ENCODE measurements around the gene ZNF766. TPM values are rescaled to one million over a fixed set of nuclear protein-coding genes. Genes with fewer than 3 reads are reported as not detected.
A peak's percentile ranks its signal among the peaks of the same experiment; 100 is the strongest.

ZNF766 gene
- polyA plus RNA-seq, 2 of the 4 experiments (the other 2 are of a cell fraction), result 11.9 to 21.9 TPM

DNA sequence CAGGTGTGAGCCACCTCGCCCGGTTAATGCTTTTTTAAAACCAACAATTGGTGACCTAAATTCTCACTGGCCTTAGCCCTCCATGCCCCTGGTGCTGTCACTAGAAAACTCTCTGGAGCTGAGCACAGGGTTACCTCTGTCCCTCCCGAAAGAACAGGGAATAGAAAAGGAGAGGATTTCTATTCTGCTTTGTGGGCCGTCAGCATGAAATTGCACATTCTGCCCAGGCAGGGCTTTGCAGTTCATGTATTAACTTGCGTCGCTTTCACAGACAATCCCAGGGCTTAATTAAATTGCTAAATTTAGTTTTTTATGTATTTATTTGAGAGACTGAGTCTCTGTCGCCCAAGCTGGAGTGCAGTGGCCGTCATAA lies 27.0 kb downstream of the ZNF766 start:
- ChIA-PET POLR2A (interaction anchor here (0.7 kb wide), 1 partner anchor 237 kb away, joined by 4 read pairs; no protein-coding TSS in a partner anchor), CTCF (interaction anchor here (0.9 kb wide), 1 partner anchor 9 kb away, joined by 3 read pairs; no protein-coding TSS in a partner anchor)
- peak overlapping the region; percentile 56 to 70; a peak in 4 of 6 replicates for H3K27ac ChIP-seq
- peak overlapping the region; percentile 71 for H3K4me3 ChIP-seq
- H3K4me2 ChIP-seq, result peak overlapping the region; percentile 97
- 37% methylated on average over 8 of the region's 8 CpGs for WGBS (ENCODE audit: missing lambda C conversion rate)
- H3K4me1 ChIP-seq, result no peaks in the 10 kb centered on the region
- FAIRE-seq, result no peak
- peak; percentile 49 for ATAC-seq
- DNase-seq (ENCODE audit: low read depth in 1 of 2, low spot score in 1 of 2), result peak in 1 of 2 experiments; percentile 29
- TF ChIP-seq, protein P1, sequence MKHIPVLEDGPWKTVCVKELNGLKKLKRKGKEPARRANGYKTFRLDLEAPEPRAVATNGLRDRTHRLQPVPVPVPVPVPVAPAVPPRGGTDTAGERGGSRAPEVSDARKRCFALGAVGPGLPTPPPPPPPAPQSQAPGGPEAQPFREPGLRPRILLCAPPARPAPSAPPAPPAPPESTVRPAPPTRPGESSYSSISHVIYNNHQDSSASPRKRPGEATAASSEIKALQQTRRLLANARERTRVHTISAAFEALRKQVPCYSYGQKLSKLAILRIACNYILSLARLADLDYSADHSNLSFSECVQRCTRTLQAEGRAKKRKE (CRISPR knock-in tag; IDR thresholded peaks at IDR 0.05; ENCODE audit: low read depth), result no peak
- TF ChIP-seq, protein P2, sequence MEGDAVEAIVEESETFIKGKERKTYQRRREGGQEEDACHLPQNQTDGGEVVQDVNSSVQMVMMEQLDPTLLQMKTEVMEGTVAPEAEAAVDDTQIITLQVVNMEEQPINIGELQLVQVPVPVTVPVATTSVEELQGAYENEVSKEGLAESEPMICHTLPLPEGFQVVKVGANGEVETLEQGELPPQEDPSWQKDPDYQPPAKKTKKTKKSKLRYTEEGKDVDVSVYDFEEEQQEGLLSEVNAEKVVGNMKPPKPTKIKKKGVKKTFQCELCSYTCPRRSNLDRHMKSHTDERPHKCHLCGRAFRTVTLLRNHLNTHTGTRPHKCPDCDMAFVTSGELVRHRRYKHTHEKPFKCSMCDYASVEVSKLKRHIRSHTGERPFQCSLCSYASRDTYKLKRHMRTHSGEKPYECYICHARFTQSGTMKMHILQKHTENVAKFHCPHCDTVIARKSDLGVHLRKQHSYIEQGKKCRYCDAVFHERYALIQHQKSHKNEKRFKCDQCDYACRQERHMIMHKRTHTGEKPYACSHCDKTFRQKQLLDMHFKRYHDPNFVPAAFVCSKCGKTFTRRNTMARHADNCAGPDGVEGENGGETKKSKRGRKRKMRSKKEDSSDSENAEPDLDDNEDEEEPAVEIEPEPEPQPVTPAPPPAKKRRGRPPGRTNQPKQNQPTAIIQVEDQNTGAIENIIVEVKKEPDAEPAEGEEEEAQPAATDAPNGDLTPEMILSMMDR (IDR thresholded peaks at IDR 0.05), result no peak
- no peak for TF ChIP-seq RCOR1 (IDR thresholded peaks at IDR 0.05; ENCODE audit: low read depth, low read length)
- no peak for TF ChIP-seq KDM5A (IDR thresholded peaks at IDR 0.05)
- no peak for TF ChIP-seq TFCP2L1 (CRISPR knock-in tag; IDR thresholded peaks at IDR 0.05)
- TF ChIP-seq ELK1 (IDR thresholded peaks at IDR 0.05; ENCODE audit: low read depth, low read length), result no peak
- no peak for TF ChIP-seq PBX3 (IDR thresholded peaks at IDR 0.05)
- no peak for TF ChIP-seq ZC3H11A (IDR thresholded peaks at IDR 0.05)
- TF ChIP-seq NR3C1 (IDR thresholded peaks at IDR 0.05), result no peak
- no peak for TF ChIP-seq E2F6 (IDR thresholded peaks at IDR 0.05; ENCODE audit: borderline replicate concordance, low read depth)
- TF ChIP-seq NPAS2 (CRISPR knock-in tag; IDR thresholded peaks at IDR 0.05; ENCODE audit: borderline replicate concordance), result no peak
- TF ChIP-seq RNF2 (IDR thresholded peaks at IDR 0.05; ENCODE audit: borderline replicate concordance, low read depth), result no peak
- no peak for TF ChIP-seq KDM1A (IDR thresholded peaks at IDR 0.05; ENCODE audit: low read depth)
- TF ChIP-seq GATA3 (IDR thresholded peaks at IDR 0.05; ENCODE audit: borderline replicate concordance), result no peak
- no peak for TF ChIP-seq MAZ (IDR thresholded peaks at IDR 0.05; ENCODE audit: borderline replicate concordance, low read depth, low read length)
- TF ChIP-seq MAFK (IDR thresholded peaks at IDR 0.05; ENCODE audit: partially characterized antibody), result no peak
- TF ChIP-seq ZFP36 (IDR thresholded peaks at IDR 0.05; ENCODE audit: borderline replicate concordance, partially characterized antibody), result no peak
- TF ChIP-seq, protein P3, sequence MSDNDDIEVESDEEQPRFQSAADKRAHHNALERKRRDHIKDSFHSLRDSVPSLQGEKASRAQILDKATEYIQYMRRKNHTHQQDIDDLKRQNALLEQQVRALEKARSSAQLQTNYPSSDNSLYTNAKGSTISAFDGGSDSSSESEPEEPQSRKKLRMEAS (IDR thresholded peaks at IDR 0.05), result no peak
- H3K9me3 ChIP-seq, result peaks cover 82% of the 10 kb centered on the region

GRCh38 chr19:52296773-52297600 lies 27.6 kb downstream of the ZNF766 start, which contains the start of gene ZNF480:
Gene ZNF480 (plus strand): TSS chr19:52297169. CDS start chr19:52300413, 3,244 bp downstream.
- H3K4me3 ChIP-seq, result peak within 1 kb of the TSS; percentile 71
- ChIA-PET CTCF (no interaction called here), POLR2A (no interaction called here)
- FAIRE-seq, result no peak
- DNase-seq (ENCODE audit: low read depth in 1 of 2, low spot score in 1 of 2), result peak; percentile 63 to 82
- 2% methylated on average over 42 of the region's 75 CpGs for WGBS (ENCODE audit: missing lambda C conversion rate)
- H3K4me2 ChIP-seq, result peak within 1 kb of the TSS; percentile 97
- no peaks in the 10 kb centered on the region for H3K4me1 ChIP-seq
- H3K9me3 ChIP-seq, result peaks cover 82% of the 10 kb centered on the region
- peak; percentile 90 for ATAC-seq
- peak within 1 kb of the TSS; percentile 78 to 95 for H3K27ac ChIP-seq
- TF ChIP-seq, protein P4, sequence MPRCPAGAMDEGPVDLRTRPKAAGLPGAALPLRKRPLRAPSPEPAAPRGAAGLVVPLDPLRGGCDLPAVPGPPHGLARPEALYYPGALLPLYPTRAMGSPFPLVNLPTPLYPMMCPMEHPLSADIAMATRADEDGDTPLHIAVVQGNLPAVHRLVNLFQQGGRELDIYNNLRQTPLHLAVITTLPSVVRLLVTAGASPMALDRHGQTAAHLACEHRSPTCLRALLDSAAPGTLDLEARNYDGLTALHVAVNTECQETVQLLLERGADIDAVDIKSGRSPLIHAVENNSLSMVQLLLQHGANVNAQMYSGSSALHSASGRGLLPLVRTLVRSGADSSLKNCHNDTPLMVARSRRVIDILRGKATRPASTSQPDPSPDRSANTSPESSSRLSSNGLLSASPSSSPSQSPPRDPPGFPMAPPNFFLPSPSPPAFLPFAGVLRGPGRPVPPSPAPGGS (IDR thresholded peaks at IDR 0.05), result peak; percentile 60; the same call in 2 of the 3 replicates
- TF ChIP-seq JUNB (IDR thresholded peaks at IDR 0.05), result no peak
- peak; percentile 48 to 62; a peak in 4 of 5 replicates for TF ChIP-seq JUN (IDR thresholded peaks at IDR 0.05)
- TF ChIP-seq TP53 (CRISPR knock-in tag; IDR thresholded peaks at IDR 0.05), result no peak
- peak; percentile 23; the same call in 1 of the 2 replicates for TF ChIP-seq E2F6 (IDR thresholded peaks at IDR 0.05; ENCODE audit: borderline replicate concordance, low read depth)
- TF ChIP-seq REST (IDR thresholded peaks at IDR 0.05), result no peak
- TF ChIP-seq KDM5A (IDR thresholded peaks at IDR 0.05), result no peak
- no peak for TF ChIP-seq RARB (CRISPR knock-in tag; IDR thresholded peaks at IDR 0.05)
